GM18868 (cell line): Measurements from ENCODE around the gene NSUN4.
"Not testable (repeated sequence)": the region's sequence is repeated elsewhere in the genome, so short reads cannot be mapped to it uniquely, and the experiment has no call there.

ENCODE experiments used
- ATAC-seq: cut with Tn5 transposase; IDR thresholded peaks from one replicate; pipeline ENCODE4 v1.9.1; 2021; ENCODE audit warnings: mild to moderate bottlenecking, moderate library complexity; ENCODE audit not compliant: unreplicated experiment

The NSUN4 gene

GRCh38 chr1:46340404-46341221 lies at the start of gene NSUN4:
Gene NSUN4 (plus strand): TSS chr1:46340807. CDS start chr1:46340827, 20 bp downstream.
- peak; percentile 81 for ATAC-seq

DNA sequence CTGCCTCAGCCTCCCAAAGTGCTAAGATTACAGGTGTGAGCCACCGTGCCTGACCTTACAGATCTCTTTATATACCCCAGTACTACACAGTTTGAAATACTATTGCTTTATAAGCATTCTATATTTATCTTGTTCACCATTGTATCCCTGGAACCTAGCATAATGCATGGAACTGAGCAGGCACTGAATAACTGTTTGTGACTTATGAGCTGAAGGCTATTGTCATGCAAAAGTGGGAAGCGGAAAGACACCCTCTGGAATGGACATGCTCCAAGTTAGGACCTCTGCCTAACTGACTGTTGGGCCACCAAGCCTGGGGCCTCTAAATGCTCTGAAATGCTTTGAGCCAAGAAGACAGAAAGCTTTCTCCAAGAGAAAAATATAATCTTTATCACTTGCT lies 45.3 kb upstream of the NSUN4 start:
- no peak for ATAC-seq

DNA sequence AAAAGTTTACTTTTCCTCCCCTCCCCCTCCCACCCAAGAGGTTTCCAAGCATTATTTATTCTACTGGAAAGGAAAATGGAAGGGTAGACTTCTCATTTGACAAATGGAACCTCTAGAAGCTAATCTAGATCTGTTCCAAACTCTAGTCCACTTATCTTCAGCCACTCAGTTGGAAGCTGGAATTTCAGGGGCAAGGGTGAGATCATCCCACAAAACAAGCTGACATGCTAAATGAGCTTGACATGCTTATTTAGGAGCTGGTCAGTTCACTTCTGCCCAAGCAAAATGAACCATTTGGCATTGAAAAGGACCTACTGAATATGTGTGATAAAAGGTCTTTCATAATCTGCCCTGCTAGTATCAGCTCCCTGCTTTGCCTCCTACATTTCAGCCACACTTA lies 42.2 kb upstream of the NSUN4 start:
- no peak for ATAC-seq

DNA sequence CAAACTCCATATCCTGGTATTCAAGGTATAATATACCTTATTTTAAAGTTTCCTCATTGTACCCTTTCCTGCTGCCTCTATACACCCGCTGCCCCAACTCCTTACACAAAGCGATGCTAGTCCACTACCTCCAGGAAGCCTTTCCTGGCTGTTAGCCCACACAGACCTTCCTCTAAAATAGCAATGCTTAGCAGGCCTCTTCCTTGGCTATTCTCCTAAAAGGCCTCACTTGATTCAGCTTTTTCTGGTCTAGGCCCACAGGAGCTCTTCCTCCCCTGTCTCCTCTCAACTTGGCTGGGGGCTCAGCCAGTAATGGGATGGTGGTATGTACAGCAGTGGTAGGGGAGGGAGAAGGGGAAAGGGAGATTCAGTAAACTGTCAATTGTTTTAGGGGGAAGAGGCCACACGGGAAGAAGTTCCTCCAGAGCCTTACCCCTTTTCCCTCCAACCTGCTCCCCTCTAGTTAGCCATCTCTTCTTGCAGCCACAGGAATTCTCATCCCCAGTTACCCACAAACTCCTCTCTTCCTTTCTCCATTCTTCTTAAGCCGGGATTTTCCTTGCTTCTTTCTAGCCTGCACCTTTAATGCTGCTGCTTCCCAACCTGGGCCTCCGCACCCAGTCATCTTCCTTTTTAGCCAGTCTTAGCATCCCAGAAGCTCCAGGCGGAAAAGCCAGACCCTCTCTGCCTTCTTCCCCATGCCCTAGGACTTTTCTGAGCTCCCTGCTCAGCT lies 39.8 kb upstream of the NSUN4 start:
- ATAC-seq, result no peak

DNA sequence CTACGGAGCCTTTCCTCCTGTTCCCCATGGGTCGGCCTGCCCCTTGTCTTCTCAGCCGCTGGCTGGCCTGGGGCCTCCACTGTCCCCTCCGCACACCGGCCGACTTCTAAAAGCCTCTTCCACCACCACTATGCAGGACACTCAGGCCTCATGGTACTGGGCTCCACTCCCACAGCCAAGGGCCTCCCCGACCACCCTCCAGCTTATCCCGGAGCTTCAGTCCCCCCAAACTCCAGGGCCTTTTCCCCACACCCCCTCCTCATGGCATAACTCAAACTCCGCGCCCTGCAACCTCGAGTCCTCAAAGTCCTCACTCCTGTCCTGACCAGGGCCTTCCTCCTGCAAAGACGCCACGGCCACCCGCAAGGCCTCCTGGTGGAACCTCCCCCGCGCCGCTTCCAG lies 39.2 kb upstream of the NSUN4 start:
- ATAC-seq, result no peak

DNA sequence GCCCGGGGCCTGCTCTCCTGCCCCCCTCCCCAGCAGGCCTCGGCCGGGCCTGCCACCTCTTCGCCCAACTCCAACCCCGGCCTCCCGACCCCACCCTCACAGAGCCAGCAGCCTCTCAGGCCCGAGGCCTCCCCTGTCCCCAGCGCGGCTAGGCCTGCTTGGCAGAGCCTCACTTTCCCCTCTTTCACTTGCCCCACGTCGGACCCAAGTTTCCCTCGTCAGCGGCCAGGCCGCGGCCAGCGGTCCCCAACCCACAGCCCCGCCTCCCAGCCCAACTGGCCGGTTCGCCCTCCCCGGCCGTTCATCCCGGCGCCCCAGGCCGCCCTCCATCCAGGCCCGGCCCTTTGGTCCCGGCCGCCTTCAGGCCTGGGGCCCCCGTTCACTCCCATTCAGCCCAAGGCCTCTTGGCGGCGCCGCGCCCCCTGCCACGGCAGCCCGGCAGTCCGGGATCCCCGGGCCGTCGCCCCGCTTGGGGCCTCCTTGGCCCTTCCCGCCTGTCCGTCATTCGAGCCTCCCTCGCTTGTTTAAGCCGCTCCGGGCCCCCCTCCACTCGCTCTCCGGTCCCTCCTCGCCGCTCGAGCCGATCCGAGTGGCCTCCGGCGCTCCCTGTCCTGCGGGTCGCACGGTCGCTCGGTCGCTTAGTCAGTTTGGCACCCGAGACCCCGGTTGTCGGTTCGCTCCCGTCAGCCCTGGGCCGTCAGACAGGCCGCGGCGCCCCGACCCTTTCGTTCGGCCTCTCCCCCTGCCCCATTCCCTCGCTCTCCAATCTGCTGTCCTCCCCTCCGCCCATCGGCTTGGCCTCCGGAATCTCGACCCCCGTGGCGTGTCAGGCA lies 38.6 kb upstream of the NSUN4 start:
- ATAC-seq, result peak; percentile 35

GRCh38 chr1:46302641-46303037 lies 38.0 kb upstream of the NSUN4 start:
- peak; percentile 1 for ATAC-seq

GRCh38 chr1:46303038-46303871 lies 37.4 kb upstream of the NSUN4 start, which contains the start of the genes LRRC41 and UQCRH:
Gene LRRC41 (minus strand): TSS chr1:46303616. CDS start chr1:46303322, 294 bp downstream.
Gene UQCRH (plus strand): TSS chr1:46303698. CDS start chr1:46303767, 69 bp downstream.
- ATAC-seq, result peak; percentile 79

GRCh38 chr1:46303872-46304326 lies 36.7 kb upstream of the NSUN4 start:
- ATAC-seq, result no peak

DNA sequence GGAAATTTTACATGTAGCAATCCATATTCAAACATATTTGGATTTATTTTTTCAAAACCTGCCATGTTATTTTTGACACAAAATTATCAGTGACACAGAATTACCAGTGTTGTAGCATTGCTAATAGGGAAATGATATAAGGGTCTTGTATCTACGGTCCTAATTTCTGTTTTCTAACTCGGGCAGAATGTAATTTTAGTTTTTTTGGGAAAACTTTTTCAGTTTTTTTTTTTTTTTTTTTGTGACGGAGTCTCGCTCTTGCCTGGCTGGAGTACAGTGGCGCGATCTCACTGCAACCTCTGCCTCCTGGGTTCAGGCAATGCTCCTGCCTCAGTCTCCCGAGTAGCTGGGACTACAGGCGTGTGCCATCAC lies 34.5 kb upstream of the NSUN4 start:
- no peak for ATAC-seq

DNA sequence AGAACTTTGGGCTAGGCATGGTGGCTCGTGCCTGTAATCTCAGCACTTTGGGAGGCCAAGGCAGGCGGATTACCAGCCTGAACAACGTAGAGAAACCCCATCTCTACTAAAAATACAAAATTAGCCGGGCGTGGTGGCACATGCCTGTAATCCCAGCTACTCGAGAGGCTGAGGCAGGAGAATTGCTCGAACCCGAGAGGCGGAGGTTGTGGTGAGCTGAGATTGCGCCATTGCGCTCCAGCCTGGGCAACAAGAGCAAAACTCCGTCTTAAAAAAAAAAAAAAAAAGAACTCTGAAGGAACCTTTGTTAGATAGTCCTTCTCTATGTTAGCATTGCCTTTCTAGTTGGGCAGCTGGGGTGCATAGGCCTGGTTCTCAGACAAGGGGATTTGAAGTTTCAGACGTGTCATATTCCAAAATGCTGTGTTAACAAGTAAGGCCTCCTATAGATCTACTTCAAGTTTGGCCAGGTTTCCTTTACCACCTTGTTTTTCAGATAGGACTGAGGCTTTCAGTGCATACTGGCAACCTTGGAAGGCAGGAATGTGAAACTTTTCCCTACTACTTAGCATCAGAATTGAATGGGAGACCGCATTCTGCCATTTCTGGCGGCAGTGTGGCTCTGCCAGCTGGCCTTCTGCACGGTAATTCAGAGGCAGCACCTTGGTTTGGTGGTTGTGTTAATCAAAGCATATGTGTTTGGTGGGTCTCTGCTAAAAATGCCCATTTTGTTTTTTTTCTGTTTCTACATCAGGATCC lies 31.0 kb upstream of the NSUN4 start:
- ATAC-seq, result no peak

- ATAC-seq, result no peak
Measured at GRCh38 chr1:46310321-46310720, 30.3 kb upstream of the NSUN4 start.

- ATAC-seq, result no peak
Measured at GRCh38 chr1:46315669-46316403, 24.8 kb upstream of the NSUN4 start.

- ATAC-seq, result no peak
Measured at GRCh38 chr1:46317323-46317722, 23.3 kb upstream of the NSUN4 start.

DNA sequence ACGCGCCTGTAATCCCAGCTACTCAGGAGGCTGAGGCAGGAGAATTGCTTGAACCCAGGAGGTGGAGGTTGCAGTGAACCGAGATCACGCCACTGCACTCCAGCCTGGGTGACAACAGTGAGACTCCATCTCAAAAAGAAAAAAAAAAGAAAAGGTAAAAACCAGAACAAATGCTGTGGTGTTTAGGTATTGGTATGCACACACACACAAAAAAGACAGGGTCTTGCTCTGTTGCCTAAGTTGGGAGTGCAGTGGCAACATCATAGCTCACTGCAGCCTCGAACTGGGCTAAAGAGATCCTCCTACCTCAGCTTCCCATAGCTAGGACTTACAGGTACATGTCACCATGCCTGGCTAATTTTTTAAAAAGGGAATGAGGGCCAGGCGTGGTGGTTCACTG lies 21.3 kb upstream of the NSUN4 start:
- ATAC-seq, result not testable (repeated sequence)

DNA sequence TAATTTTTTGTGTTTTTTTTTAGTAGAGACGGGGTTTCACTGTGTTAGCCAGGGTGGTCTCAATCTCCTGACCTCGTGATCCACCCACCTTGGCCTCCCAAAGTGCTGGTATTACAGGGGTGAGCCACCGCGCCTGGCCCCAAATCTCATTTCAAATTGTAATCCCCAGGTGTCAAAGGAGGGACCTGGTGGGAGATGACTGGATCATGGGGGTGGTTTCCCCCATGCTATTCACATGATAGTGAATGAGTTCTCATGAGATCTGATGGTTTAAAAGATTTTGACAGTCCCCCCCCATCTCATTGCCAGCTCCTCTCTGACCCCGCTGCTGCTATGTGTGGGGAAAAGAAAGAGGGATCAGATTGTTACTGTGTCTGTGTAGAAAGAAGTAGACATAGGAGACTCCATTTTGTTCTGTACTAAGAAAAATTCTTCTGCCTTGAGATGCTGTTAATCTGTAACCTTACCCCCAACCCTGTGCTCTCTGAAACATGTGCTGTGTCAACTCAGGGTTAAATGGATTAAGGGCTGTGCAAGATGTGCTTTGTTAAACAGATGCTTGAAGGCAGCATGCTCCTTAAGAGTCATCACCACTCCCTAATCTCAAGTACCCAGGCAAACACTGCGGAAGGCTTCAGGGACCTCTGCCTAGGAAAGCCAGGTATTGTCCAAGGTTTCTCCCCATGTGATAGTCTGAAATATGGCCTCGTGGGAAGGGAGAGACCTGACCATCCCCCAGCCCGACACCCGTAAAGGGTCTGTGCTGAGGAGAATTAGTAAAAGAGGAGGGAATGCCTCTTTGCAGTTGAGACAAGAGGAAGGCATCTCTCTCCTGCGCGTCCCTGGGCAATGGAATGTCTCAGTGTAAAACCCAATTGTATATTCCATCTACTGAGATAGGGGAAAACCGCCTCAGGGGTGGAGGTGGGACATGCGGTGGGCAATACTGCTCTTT lies 20.4 kb upstream of the NSUN4 start:
- not testable (repeated sequence) for ATAC-seq

- not testable (repeated sequence) for ATAC-seq
Measured at GRCh38 chr1:46322191-46322590, 18.4 kb upstream of the NSUN4 start.
